EL (cell line): ENCODE measurements around the gene CDH13.

Source experiments
- DNase-seq: peaks from one replicate; pipeline ENCODE4 v3.0.0-alpha.2; 2016

CDH13 gene

GRCh38 chr16:83742124-83742899, 1115.5 kb downstream of the CDH13 start:
- DNase-seq = no peak

- no peak for DNase-seq
Observed at GRCh38 chr16:83743241-83743640, 1116.5 kb downstream of the CDH13 start.

- DNase-seq = no peak
Observed at GRCh38 chr16:83743720-83744119, 1117.0 kb downstream of the CDH13 start.

- peak; percentile 77 for DNase-seq
Observed at GRCh38 chr16:83744441-83744981, 1117.7 kb downstream of the CDH13 start.

GRCh38 chr16:83746611-83747010, 1119.8 kb downstream of the CDH13 start:
- DNase-seq = no peak

GRCh38 chr16:83747936-83748335, 1121.2 kb downstream of the CDH13 start:
- DNase-seq = no peak

- no peak for DNase-seq
Observed at GRCh38 chr16:83755391-83755790, 1128.6 kb downstream of the CDH13 start.

- no peak for DNase-seq
Observed at GRCh38 chr16:83762141-83762991, 1135.6 kb downstream of the CDH13 start.

- DNase-seq = no peak
Observed at GRCh38 chr16:83762992-83763358, 1136.2 kb downstream of the CDH13 start.

GRCh38 chr16:83768986-83769385, 1142.2 kb downstream of the CDH13 start:
- no peak for DNase-seq

- DNase-seq = no peak
Observed at GRCh38 chr16:83769397-83770008, 1142.7 kb downstream of the CDH13 start.

- DNase-seq = no peak
Observed at GRCh38 chr16:83771306-83771942, 1144.7 kb downstream of the CDH13 start.

- DNase-seq = no peak
Observed at GRCh38 chr16:83772806-83773205, 1146.0 kb downstream of the CDH13 start.

GRCh38 chr16:83774066-83774465, 1147.3 kb downstream of the CDH13 start:
- no peak for DNase-seq

- no peak for DNase-seq
Observed at GRCh38 chr16:83776944-83777343, 1150.2 kb downstream of the CDH13 start.

- DNase-seq = peak; percentile 58
Observed at GRCh38 chr16:83779886-83780285, 1153.1 kb downstream of the CDH13 start.

- DNase-seq = no peak
Observed at GRCh38 chr16:83785455-83785854, 1158.7 kb downstream of the CDH13 start.

- no peak for DNase-seq
Observed at GRCh38 chr16:83789642-83790401, 1163.1 kb downstream of the CDH13 start.

- no peak for DNase-seq
Observed at GRCh38 chr16:83791916-83792315, 1165.1 kb downstream of the CDH13 start.

- DNase-seq = no peak
Observed at GRCh38 chr16:83792391-83792790, 1165.6 kb downstream of the CDH13 start.

GRCh38 chr16:83793179-83793578, 1166.4 kb downstream of the CDH13 start:
- DNase-seq = no peak
